Measurements from ENCODE around the gene GOLGA1.
"Not testable (repeated sequence)": the region's sequence is repeated elsewhere in the genome, so short reads cannot be mapped to it uniquely, and the experiment has no call there.

DNA sequence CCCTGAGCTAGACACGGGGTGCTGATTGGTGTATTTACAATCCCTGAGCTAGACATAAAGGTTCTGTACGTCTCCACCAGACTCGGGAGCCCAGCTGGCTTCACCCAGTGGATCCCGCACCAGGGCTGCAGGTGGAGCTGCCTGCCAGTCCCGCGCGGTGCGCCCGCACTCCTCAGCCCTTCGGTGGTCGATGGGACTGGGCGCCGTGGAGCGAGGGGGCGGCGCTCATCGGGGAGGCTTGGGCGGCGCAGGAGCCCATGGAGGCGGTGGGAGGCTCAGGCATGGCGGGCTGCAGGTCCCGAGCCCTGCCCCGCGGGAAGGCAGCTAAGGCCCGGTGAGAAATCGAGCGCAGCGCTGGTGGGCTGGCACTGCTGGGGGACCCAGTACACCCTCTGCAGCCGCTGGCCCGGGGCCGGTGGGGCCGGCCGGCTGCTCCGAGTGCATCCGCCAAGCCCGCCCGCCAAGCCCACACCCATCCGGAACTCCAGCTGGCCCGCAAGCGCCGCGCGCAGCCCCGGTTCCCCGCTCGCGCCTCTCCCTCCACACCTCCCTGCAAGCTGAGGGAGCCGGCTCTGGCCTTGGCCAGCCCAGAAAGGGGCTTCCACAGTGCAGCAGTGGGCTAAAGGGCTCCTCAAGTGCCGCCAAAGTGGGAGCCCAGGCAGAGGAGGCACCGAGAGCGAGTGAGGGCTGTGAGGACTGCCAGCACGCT, 102.2 kb downstream of the GOLGA1 start:
- TF ChIP-seq, protein P1, sequence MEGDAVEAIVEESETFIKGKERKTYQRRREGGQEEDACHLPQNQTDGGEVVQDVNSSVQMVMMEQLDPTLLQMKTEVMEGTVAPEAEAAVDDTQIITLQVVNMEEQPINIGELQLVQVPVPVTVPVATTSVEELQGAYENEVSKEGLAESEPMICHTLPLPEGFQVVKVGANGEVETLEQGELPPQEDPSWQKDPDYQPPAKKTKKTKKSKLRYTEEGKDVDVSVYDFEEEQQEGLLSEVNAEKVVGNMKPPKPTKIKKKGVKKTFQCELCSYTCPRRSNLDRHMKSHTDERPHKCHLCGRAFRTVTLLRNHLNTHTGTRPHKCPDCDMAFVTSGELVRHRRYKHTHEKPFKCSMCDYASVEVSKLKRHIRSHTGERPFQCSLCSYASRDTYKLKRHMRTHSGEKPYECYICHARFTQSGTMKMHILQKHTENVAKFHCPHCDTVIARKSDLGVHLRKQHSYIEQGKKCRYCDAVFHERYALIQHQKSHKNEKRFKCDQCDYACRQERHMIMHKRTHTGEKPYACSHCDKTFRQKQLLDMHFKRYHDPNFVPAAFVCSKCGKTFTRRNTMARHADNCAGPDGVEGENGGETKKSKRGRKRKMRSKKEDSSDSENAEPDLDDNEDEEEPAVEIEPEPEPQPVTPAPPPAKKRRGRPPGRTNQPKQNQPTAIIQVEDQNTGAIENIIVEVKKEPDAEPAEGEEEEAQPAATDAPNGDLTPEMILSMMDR (IDR thresholded peaks at IDR 0.05; ENCODE audit: low read depth, low read length) = not testable (repeated sequence)
- not testable (repeated sequence) for TF ChIP-seq EZH2phosphoT487 (IDR thresholded peaks at IDR 0.05; ENCODE audit: low read depth)
